GM19238 (cell line): ENCODE measurements around the gene RPL15.
"Not testable (repeated sequence)": the region's sequence is repeated elsewhere in the genome, so short reads cannot be mapped to it uniquely, and the experiment has no call there.

Source experiments
- DNase-seq: peaks from one replicate; pipeline ENCODE4 v3.0.0; 2011; ENCODE audit warnings: low spot score; ENCODE audit not compliant: insufficient read length

The RPL15 gene

GRCh38 chr3:23916886-23917678 lies at the start of gene RPL15, which contains the start of gene NKIRAS1:
TSS of gene RPL15 (plus strand) at chr3:23917132. CDS start at chr3:23917860, 728 bp downstream.
TSS of gene NKIRAS1 (minus strand) at chr3:23916990. CDS start at chr3:23910904, 6,086 bp downstream.
- DNase-seq: peak; percentile 89

- DNase-seq: no peak
Measured at GRCh38 chr3:23867400-23867799, 49.5 kb upstream of the RPL15 start.

GRCh38 chr3:23867838-23868237 lies 49.1 kb upstream of the RPL15 start:
- no peak for DNase-seq

DNA sequence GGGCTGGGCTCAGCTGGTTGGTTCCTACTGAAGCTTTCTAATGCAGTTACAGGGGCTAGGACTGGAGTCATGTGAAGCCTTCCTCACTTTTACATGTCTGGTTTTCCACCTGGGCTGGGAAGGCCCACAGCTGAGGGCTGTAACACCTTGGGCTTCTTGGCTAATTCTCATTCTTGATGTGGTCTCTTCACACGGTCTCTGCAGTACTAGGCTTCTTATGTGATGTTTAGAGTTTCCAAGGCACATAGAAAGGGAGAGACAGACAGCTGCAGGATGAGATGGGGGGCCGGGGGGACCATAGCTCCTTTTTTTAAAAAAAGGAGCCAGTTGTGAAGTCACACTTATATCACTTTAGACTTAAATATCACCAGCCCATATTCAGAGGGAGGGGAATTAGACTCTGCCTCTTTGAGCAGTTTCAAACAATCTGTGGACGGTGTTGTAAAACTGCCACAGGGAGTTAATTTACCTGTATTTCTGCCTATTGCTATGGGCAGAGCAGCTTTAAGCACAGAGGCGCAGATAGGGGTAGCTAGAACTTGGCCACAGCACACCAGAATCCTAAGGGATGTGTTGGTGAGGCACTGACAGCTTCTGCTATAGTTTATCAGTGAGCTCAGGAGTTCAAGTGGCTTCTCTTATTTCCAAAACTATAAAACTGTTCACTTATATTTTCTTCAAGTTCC lies 46.8 kb upstream of the RPL15 start:
- no peak for DNase-seq

DNA sequence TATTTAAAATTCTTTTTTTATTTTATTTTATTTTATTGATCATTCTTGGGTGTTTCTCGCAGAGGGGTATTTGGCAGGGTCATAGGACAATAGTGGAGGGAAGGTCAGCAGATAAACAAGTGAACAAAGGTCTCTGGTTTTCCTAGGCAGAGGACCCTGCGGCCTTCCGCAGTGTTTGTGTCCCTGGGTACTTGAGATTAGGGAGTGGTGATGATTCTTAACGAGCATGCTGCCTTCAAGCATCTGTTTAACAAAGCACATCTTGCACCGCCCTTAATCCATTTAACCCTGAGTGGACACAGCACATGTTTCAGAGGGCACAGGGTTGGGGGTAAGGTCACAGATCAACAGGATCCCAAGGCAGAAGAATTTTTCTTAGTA lies 46.3 kb upstream of the RPL15 start:
- not testable (repeated sequence) for DNase-seq

- not testable (repeated sequence) for DNase-seq
Measured at GRCh38 chr3:23871361-23871760, 45.6 kb upstream of the RPL15 start.

DNA sequence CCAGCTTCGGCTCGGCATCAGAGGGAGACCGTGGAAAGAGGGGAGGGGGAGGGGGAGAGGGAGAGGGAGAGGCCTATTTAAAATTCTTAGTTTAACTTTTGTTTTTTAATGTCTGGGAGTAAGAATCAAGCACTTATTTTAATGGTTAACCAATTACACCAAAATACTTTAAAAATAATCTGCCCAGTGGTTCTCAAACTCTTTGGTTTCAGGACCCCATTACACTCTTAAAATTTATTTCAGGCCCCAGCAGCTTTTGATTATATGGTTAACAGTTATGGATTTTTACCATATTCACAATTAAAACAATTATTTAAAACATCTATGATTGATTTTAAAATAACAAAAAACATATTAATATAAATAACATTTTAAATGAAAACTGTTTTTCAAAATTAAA lies 44.6 kb upstream of the RPL15 start:
- no peak for DNase-seq

- DNase-seq: no peak
Measured at GRCh38 chr3:23873941-23874340, 43.0 kb upstream of the RPL15 start.

GRCh38 chr3:23874359-23875112 lies 42.4 kb upstream of the RPL15 start:
- DNase-seq: no peak

GRCh38 chr3:23875113-23875725 lies 41.7 kb upstream of the RPL15 start:
- DNase-seq: no peak

DNA sequence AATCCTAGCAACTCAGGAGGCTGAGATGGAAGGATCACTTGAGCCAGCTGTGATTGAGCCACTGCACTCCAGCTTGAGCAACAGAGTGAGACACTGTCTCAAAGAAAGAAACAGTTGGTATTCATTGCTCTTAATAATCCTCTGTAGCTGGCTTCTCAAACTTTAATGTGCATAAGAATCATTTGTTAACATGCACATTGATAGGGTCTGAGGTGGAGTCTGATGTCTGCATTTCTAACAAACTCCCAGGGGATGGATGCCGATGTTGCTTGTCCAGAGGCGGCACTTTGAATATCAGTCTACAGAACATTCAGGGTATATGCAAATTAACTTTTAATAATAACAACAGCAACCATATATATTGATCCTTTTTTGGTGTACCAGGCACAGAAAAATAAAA lies 40.0 kb upstream of the RPL15 start:
- DNase-seq: no peak

DNA sequence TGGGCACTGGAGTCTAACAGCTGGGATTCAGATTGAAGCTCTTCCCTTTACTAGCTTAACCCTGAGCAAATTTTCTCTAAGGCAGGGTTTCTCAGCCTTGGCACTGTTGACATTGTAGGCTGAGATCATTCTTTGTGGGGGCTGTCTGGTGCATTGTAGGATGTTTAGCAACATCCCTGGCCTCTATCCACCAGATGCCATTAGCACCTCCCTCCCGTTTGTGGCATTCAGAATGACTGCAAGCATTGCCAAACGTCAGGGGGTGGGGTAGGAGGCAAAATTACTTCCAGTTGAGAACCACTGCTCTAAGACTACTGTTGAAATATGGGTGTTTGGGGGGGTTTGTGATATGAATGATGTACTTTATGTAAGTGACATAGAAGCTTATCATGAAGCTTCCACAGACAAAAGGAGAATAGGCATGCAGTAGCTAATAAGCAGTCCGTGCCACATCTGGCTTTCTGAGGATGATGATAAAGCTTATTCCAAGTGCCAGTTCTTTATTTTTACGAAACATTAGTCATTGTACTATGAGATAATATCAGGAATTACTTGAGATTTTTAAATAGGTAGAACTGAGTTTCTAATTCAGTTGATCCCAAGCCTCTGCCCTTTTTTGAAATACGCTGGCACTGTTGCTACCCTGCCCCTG lies 39.5 kb upstream of the RPL15 start:
- DNase-seq: no peak

GRCh38 chr3:23879485-23879884 lies 37.4 kb upstream of the RPL15 start:
- no peak for DNase-seq

- no peak for DNase-seq
Measured at GRCh38 chr3:23880703-23881339, 36.1 kb upstream of the RPL15 start.

- DNase-seq: not testable (repeated sequence)
Measured at GRCh38 chr3:23881993-23882392, 34.9 kb upstream of the RPL15 start.

DNA sequence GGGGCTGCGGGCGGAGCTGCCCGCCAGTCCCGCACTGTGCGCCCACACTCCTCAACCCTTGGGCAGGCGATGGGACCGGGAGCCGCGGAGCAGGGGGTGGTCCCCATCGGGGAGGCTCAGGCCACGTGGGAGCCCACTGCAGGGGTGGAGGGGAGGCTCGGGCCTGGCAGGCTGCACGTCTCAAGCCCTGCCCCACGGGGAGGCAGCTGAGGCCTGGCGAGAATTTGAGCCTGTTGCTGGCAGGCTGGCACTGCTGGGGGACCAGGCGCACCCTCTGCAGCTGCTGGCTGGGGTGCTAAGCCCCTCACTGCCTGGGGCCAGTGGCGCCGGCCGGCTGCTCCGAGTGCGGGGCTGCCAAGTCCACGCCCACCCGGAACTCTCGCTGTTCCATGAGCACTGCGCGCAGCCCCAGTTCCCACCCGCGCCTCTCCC lies 34.4 kb upstream of the RPL15 start:
- no peak for DNase-seq

DNA sequence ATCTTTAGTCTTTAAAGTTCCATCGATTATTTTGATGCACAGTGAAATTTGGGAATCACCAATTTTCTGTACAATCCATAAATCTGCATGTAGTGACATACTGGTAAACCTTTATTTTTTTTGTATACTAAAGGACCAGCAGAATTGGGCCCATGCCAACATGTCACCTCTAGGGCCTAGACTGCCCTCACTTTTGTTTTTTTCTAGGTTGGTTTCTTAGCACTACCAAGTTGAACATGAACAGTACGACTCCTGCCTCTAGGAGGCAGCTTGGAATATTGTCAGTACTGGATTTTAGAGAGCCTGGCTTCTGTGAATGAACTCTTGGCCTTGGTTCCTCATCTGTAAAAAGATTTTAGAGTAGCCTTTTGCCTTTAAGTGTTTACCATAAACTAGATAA lies 32.5 kb upstream of the RPL15 start:
- DNase-seq: no peak

- DNase-seq: no peak
Measured at GRCh38 chr3:23885210-23885609, 31.7 kb upstream of the RPL15 start.

DNA sequence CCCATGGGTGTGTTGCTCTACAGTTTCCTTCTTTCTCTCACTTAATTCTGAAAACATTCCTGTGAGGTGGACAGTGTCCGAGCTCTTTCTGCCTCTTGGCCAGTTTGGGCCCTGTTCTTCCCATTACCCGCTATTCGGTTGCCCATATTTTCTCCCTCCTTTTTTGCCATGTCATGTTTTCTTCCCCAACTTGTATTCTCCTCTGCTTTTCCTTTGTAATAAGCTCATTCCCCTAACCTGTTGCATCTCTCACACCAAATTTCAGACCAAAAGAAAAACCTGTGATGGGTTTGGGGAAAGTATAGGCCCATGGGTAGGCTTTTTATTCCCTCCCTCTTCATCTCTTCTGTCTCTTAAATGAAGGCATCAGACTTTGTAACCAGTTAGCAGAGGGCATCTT lies 30.6 kb upstream of the RPL15 start:
- no peak for DNase-seq

DNA sequence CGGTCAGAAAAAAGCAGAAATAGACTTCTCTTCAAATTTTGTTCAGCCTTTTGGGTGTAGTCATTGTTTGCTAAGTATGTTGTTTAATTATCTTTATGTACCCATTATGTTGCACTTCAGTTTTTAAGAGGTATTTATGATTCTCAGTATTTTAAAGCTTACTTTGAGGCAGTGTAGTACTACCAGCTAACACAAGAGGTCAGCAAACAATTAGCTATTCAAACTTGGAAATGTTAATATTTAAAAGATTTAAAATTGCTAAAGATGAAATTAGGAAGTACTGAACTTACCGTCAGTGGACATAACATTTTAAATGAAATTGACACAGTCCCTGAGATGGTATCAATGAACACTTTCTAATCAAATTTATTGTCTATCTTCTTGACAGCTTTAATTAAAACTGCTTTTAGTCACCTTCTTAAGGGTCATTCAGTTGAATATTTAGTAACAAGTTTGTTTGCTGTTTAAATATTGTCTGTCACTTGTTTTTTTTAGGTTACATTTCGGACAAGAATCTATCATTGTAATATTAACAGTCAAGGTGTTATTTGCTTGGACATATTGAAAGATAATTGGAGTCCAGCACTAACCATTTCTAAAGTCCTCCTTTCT lies 28.2 kb upstream of the RPL15 start:
- no peak for DNase-seq
